ENCODE measurements around the gene ARFGAP1.
"Not testable (repeated sequence)": the region's sequence is repeated elsewhere in the genome, so short reads cannot be mapped to it uniquely, and the experiment has no call there.

ARFGAP1 gene

DNA sequence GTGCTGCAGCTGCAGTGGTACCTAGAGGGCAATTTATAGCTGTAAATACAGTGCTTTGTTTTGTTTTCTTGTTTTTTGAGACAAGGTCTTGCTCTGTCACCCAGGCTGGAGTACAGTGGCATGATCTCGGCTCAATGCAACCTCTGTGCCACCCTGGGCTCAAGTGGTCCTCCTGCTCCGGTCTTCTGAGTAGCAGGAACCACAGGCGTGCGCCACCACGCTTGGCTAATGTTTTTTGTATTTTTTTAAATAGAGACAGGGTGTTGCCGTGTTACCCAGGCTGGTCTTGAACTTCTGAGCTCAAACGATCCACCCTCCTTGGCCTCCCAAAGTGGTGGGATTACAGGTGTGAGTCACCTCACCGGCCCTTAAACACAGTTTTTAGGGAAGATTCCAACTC, 61.7 kb downstream of the ARFGAP1 start:
- no peak for DNase-seq (ENCODE audit: low spot score)

DNA sequence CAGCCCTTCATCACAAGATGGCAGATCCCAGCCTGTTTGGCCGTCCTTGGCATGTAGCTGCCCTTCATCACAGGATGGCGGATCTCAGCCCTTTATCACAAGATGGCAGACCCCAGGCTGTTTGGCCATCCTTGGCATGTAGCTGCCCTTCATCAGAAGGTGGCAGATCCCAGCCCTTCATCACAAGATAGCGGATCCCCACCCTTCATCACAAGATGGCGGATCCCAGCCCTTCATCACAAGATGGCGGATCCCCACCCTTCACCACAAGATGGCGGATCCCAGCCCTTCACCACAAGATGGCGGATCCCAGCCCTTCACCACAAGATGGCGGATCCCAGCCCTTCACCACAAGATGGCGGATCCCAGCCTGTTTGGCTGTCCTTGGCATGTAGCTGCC, 62.4 kb downstream of the ARFGAP1 start:
- DNase-seq (ENCODE audit: low spot score), result not testable (repeated sequence)

- DNase-seq (ENCODE audit: low spot score), result no peak
These were observed 63.1 kb downstream of the ARFGAP1 start for GRCh38 chr20:63335711-63336110.

- no peak for DNase-seq (ENCODE audit: low spot score)
These were observed 63.7 kb downstream of the ARFGAP1 start for GRCh38 chr20:63336232-63336752.

DNA sequence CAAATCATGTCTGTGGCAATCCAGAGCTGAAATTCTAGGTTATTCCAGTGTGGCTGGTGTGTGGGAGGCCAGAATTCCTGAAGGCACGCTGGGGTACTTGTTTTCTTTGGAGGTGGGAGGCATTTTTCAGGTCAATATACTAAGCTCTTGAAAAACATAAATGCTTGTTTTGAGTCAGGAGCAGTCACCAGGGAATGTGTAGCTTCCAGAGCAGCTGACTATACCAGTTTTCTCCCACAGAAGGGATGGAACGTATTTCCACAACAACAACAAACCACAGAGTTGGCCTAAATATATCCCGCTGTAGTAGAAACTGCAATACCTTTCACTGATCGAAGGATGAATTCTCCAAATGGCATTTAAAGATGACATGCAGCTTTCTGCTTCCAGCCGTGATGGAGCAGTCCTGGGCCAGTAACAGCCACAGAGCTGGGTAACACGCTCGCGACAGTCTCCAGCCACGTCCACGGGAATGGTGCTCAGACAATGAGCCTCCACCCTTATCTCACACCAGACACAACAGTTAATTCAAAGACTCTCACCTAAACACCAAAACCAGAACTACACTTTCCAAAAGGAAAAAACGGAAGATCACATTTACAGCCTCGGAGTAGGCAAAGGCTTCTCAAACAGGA, 65.3 kb downstream of the ARFGAP1 start:
- DNase-seq (ENCODE audit: low spot score), result peak; percentile 63

All from hepatic stellate cell (primary cell).